ENCODE measurements around the gene ATP6V0C.
A peak's percentile ranks its signal among the peaks of the same experiment; 100 is the strongest.

The ATP6V0C gene

DNA sequence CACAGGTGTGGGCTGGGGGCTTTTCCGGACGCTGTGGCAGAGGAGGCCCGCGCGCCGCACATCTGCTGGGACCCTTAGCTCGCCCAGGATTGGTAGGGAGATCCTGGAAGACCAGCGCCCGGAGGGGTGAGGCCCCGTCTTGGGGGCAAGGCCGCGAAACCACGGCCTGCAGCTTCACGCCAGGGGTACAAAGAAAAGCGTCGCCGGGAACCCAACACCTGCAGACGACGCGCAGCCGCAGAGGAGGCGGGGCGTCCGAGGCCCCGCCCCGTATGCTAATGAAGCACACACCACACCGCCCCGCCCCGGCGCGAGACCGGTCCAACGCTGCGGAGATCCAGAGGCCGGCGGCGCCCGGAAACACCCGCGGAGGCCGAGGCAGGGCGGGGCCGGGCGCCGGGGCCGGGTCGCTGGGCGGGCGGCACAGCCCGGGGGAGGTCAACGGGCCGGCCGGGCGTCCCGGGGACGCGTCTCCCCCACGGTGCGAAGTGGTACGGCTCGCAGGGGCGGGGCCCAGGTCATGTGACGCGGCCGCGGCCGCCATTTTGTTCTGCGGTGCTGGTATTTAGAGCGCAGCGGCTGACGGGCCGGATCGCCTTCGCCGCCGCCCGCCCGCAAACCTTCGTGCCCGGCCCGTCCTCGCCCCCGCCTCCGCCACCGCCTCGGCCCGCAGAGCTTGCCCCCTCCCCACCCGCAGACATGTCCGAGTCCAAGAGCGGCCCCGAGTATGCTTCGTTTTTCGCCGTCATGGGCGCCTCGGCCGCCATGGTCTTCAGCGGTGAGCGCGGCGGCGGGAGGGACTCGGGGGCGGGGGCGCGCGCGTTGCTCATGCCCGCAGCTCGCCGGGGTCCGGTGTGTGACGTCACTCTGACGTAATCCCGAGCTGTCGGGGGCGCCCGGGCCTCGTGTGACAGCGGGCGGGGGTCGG is at the start of gene ATP6V0C:
Gene ATP6V0C (plus strand): TSS at position 548 of the 928 bp plus-strand sequence. CDS start 152 bp downstream, at position 700.
- DNase-seq = peak; percentile 88

- DNase-seq = no peak
Measured at GRCh38 chr16:2464333-2464732, 49.4 kb upstream of the ATP6V0C start.

GRCh38 chr16:2465653-2466415 is 47.9 kb upstream of the ATP6V0C start:
- DNase-seq = no peak

GRCh38 chr16:2466667-2467527 is 46.9 kb upstream of the ATP6V0C start:
- no peak for DNase-seq

GRCh38 chr16:2467528-2468232 is 46.1 kb upstream of the ATP6V0C start:
- peak; percentile 16 for DNase-seq

DNA sequence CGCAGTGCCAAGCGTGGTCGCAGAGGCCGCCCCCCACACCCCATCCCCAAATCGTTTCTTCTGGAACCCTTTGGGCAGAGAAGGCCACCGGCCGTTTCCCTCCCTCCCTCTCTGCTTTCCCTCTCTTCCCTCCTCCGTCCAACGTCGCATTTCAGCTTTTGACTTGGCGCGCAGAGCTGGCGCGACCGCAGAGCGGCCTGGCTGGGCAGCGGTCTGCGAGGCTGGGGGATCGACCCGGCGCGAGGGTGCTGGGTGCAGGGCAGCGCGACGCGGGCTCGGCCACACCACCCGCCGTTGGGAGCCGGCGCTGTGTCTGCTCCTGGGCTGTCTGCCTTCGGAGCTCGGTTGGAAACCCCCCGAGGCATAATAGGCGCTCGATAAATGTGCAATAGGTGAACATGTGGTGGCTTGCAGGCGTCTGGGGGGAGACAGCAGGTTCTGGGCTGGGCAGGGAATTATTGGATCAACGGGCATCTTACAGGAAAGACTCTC is 45.5 kb upstream of the ATP6V0C start:
- peak; percentile 2 for DNase-seq

DNA sequence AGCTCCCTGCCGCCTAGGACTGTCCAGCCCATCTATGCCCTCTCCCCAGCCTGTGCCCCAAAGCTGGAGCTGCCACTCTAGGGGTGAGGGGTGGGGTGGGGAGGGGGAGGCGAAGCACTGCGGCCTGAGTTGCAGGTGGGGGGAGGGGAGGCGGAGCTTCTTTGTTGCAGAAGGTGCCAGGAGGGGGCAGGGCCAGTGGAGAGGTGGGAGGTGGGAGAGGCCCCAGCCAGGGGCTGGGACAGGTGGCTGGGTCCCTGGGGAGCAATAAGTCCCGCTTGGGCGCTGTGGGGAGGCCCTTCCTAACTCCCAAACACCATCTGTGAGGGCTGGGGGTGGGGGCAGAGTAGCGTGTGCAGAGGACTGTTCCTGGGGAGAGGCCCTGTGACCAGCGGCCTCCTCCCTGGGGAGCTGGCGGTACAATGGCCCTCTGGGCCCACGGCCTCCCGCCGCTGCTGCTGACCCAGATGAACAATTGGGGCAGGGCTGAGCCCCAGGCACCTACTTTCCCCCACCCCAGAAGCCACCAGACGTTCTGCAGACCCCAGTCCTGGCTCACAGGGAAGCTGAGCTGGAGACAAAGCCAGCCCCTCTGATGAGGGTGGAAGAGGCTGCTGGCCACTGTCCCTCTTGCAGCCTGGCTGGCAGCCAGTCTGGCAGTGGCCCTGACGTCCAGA is 44.9 kb upstream of the ATP6V0C start:
- no peak for DNase-seq

DNA sequence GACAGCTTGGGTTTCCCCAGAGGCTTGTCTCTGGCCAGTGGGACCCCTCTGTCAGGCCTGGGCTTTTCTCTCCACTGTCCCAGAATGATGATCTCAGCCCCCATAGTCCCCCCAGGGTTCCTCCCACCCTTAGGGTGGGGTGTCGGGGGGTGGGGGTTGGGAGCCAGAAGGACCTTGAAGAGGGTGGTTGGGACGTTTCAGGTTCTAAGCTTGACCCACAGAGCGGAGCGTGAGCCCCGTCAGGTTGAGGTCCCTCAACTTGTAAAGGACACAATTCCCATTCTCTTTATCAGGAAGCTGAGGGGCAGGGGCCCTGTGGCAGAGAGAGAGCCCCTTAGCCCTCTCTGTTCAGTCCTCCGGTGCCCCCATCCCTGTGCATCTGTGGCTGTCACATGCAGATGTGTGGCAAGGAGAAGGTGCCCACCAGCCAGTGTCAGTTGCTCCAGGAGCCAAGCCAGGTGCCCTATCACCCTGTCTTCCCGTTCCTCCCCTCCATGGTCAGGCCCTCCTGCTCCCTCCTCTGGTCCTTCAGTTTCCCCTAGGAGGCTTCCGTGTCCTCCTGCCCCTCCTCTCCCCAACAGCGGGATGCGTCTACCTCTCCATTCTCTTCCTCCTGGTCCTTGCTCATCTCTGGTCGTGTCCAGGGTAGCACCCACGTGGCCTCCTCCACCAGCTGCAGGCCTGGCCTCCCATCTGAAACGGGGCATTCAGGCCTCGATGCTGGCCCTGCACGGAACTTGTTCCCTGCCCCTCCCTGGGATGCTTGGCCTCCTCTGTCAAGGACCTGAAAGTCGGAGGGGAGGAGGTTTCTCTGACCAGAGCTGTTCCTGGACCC is 44.1 kb upstream of the ATP6V0C start:
- no peak for DNase-seq

DNA sequence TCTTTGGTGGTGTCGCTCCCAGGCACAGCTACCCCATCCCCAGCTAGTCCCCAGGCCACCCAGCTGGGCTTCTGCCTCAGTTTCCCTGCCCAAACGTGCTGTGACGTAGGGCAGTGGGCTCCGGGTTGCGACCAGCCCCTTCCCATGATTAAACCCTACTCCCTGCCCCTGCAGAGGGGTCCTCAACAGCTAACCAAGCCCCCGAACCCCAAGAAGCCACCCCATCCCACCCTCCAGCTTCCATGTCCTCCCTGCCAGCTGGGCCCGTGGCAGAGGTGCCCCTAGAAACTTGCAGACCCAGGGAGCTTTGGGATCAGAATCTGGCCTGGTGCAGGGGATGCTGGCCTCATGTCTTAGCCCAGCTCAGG is 43.5 kb upstream of the ATP6V0C start:
- no peak for DNase-seq

GRCh38 chr16:2470603-2471015 is 43.1 kb upstream of the ATP6V0C start:
- peak; percentile 0 for DNase-seq

DNA sequence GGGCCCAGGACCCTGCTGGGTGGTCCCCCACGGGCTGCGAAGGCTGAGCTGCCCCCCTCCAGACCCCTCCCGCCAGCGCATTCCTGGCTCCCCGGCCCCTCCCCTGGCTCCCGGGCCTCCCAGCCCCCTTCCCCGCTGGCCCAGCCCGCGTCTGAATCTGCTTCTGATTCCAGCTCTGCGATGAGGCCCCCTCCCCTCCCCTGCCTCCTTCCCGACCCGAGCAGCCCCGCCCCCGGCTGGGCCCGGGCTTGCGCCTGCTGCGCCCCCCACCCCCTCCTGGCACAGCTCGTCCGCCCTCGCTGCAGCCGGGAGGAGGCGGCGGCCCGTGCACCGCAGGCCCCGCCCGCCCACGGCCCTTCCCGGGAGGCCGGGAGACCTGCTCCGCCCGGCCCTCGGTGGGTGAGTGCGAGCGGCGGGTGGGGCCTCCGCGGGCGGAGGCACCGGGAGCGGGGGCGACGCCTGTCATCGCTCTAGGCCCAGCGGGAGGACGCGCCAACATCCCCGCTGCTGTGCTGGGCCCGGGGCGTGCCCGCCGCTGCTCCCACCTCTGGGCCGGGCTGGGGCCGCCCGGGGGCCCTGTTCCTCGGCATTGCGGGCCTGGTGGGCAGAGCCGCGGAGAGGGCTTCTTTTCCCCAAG is 42.6 kb upstream of the ATP6V0C start, which contains the start of gene NTN3:
Gene NTN3 (plus strand): TSS at position 282 of the 637 bp plus-strand sequence. CDS start 405 bp downstream, outside the sequence.
- DNase-seq = no peak

GRCh38 chr16:2471653-2472487 is 41.9 kb upstream of the ATP6V0C start:
- no peak for DNase-seq

GRCh38 chr16:2472488-2472864 is 41.3 kb upstream of the ATP6V0C start:
- no peak for DNase-seq

- DNase-seq = no peak
Measured at GRCh38 chr16:2472885-2473445, 40.8 kb upstream of the ATP6V0C start.

- DNase-seq = peak; percentile 55
Measured at GRCh38 chr16:2473446-2473926, 40.3 kb upstream of the ATP6V0C start.

- peak; percentile 53 for DNase-seq
Measured at GRCh38 chr16:2473999-2474876, 39.5 kb upstream of the ATP6V0C start.

DNA sequence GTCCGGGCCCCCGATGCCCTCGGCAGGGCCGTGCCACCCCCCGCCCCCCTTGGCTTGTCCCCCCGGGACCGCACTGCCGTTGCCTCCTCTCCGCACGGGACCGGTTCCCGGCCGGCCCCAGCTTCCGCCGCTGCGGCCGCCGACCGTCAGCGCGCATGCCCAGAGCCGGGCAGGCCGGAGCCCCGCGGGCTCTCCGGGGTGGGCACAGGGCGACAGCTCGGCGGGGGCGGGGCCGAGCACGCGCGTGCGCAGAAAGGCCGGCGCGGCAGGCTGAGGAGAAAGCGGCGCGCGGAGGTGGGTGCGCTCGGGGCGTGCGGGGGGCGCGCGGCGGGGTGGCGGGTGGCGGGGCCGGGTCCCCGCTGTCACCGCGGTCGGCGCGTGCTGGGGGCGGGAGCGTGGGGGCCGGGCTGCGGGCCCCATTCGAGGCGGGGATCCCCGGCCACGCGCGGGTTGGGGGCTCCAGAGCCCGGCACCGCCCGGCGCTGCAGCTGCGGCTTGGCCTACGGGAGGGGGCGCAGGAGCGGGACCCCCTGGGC is 38.8 kb upstream of the ATP6V0C start, which contains the start of gene TBC1D24:
Gene TBC1D24 (plus strand): TSS at position 251 of the 536 bp plus-strand sequence. CDS start 21,022 bp downstream, outside the sequence.
- DNase-seq = peak; percentile 83

Data from GDM1 (cell line).